ENCODE results near the gene P3H4.
"Not testable (repeated sequence)": the region's sequence is repeated elsewhere in the genome, so short reads cannot be mapped to it uniquely, and the experiment has no call there.

Gene P3H4, protein sequence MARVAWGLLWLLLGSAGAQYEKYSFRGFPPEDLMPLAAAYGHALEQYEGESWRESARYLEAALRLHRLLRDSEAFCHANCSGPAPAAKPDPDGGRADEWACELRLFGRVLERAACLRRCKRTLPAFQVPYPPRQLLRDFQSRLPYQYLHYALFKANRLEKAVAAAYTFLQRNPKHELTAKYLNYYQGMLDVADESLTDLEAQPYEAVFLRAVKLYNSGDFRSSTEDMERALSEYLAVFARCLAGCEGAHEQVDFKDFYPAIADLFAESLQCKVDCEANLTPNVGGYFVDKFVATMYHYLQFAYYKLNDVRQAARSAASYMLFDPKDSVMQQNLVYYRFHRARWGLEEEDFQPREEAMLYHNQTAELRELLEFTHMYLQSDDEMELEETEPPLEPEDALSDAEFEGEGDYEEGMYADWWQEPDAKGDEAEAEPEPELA

DNA sequence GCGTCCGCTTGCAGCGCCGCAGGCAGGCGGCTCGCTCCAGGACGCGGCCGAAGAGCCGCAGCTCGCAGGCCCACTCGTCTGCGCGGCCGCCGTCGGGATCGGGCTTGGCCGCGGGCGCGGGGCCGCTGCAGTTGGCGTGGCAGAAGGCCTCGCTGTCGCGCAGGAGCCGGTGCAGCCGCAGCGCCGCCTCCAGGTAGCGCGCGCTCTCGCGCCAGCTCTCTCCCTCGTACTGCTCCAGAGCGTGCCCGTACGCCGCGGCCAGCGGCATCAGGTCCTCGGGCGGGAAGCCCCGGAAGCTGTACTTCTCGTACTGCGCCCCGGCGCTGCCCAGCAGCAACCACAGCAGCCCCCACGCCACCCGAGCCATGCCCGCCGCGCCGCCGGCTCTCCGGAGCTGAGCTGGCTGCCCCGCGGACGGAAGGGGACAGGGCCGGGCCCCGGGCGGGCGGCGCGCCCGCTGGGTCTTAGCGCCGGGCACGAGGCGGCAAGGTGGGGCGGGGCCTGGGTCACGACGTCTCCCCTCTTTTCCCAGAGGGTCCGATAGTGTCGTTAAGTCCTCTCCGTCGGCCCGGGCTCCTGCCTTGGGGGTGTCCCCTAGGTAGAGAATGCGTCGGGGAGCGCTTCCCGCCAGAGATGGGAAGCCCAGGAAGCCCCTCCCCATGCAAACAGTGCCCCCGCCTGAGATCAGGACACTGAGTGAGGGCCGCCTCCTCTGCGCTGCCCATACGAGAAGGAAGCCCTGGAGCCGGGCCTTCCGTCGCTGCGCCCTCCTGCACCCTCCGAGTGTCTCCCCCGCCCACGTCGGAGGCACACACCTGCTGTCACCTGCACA lies at the start of gene P3H4:
Gene P3H4 (minus strand): TSS at position 401 of the 832 bp plus-strand sequence. CDS start 34 bp downstream, at position 367.
- DNase-seq: peak; percentile 74

DNA sequence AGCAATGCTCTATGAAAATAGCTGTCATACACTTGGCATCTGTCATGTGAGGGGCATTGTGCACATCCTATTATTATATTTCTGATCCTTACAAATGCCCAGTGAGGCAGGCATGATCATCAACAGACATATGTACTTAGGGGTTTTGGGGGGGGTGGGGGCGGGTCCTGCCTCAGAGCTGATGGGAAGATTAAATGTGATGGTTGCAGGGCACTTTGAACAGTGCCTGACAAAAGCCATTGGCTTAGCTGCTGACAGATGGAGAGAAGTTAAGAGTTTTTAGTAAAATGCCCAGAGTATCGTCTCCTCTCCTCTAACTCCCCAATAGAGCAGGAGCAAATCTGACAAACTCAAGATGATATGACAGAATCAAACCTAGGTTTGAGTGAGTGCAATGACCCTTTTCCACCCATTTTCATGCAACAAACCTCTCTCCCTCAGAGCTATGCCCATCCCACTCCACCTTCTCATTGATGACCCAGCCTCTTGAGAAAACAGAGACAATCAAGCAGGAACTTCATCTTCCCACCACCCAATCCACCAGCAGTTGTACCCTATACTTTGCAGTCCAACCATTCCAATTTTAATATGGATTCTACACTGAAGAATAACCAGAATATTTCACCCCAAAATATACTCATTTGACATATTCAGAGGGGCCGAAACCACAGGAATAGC lies 48.6 kb upstream of the P3H4 start:
- no peak for DNase-seq

DNA sequence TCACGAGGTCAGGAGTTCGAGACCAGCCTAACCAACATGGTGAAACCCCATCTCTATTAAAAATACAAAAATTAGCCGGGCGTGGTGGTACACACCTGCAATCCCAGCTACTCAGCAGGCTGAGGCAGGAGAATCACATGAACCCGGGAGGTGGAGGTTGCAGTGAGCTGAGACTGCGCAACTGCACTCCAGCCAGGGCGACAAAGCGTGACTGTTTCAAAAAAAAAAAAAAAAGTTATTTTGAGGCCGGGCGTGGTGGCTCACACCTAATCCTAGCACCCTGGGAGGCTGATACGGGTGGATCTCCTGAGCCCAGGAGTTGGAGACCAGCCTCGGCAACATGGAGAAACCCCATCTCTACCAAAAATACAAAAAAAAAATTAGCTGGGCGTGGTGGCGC lies 39.6 kb upstream of the P3H4 start:
- not testable (repeated sequence) for DNase-seq

DNA sequence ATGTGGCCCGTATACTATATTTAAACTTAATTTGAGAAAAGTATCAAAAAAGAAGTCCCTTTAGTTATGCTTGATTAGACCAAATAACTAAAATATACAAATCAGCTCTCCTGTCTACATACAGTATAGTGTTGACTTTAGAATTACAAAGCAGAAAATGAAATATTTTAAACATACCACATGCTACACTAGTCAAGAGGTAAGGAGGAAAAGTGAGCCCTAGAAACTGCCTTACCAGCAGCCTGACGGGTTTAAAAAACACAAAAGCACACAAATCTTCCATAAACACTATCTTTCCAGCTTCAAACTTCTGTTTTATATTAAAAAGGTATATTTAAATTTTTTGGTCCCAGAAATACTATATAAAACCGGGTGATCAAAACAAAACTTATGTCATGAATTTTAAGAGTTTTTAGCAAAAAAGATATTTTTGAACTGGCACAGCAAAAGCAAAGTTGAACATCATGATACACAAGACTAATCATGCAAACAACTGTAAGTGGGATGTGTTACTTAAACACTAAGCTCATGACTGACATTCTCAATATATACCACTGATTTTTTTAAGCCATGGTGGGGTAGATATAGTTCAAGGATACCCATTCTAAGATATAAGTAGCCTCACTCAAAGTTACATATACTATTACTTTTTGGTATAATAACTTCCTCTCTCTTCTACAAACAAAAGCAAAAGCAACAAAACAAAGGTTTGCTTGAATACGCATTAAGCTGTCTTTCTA lies 37.7 kb upstream of the P3H4 start:
- no peak for DNase-seq

DNA sequence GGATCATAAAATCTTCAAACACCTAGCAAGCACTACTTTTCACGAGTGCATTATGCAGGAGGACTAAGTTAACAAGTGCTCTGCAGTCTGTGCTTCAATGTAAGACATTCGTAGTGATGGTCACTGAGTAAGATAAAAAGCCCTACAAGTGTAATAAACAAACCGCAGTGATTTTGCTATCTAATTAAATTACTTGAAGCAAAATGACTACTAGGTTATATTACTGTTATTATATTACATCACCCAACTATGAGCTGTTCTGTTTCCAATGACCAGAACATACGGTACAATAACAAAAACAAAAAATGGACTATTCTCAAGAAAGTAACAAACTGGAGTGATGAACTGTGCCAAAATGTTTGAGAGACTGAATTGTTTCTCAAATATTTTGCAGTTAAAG lies 37.0 kb upstream of the P3H4 start:
- no peak for DNase-seq

DNA sequence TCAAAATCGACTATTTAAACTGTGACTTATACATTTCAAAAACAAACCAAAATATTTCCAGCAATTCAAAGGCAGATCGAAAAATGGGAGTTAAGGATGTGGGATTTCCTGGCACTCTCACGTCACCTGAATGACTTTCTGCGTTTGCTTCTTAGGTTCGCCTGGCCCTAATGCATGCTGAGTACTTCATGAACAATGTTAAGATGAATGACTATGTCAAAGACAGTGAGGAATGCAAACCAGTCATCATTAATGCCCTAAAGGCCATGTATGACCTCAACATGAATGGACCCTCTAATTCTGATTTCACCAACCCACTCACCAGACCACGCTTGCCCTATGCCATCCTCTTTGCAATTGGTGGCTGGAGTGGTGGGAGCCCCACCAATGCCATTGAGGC lies 33.2 kb upstream of the P3H4 start:
- no peak for DNase-seq

DNA sequence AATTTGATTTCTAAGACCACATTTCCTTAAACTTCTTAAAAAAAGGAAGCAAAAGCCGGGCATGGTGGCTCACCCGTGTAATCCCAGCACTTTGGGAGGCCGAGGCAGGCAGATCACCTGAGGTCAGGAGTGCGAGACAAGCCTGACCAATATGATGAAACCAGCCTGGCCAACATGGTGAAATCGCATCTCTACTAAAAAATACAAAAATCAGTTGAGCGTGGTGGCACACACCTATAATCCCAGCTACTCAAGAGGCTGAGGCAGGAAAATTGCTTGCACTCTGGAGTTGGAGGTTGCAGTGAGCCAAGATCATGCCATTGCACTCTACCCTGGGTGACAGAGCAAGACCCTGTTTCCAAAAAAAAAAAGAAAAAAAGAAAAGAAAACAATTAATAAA lies 29.0 kb upstream of the P3H4 start:
- DNase-seq: not testable (repeated sequence)

DNA sequence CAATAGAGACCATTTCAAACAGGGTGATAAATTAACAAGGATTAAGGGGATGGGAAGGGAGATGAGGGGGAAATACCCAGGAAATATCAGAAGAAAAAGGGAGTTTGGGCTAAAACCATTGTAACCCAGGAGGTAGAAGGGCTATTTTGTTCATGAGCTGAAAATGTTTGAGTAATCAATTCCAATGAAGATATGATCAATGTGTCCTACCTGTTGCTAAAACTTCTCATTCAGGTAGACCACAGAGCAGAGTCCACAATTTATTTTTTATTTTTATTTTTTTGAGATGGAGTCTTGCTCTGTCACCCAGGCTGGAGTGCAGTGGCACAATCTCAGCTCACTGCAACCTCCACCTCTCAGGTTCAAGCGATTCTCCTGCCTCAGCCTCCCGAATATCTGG lies 27.7 kb upstream of the P3H4 start:
- not testable (repeated sequence) for DNase-seq

DNA sequence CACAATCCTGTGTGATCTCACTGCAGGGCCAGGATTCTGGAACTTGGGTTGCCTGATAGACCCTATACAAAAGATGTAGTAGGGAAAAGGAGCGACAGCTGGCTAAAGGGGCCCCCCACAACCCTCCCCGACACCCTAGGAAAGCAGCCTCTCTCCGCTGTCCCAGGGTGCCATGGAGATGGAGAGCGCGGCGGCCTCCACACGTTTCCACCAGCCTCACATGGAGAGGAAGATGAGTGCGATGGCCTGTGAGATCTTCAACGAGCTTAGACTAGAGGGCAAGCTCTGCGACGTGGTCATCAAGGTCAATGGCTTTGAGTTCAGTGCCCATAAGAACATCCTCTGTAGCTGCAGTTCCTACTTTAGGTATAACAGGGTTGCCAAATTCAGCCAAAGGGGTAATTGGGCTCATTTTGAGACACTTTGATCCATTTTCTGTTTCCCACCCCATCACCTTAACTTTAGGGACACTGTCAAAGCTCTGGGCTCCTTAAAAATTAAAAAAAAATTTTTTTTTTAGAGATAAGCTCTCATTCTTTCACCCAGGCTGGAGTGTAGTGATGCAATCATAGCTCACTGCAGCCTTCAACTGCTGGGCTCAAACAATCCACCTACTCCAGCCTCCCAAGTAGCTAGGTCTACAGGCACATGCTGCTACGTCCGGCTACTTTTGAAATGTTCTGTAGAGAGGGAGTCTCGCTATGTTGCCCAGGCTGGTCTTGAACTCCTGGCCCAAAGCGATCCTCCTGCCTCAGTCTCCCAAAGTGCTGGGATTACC lies 26.2 kb upstream of the P3H4 start, which contains the start of gene KLHL10:
Gene KLHL10 (plus strand): TSS at position 65 of the 778 bp plus-strand sequence. CDS start 108 bp downstream, at position 173.
- DNase-seq: no peak

DNA sequence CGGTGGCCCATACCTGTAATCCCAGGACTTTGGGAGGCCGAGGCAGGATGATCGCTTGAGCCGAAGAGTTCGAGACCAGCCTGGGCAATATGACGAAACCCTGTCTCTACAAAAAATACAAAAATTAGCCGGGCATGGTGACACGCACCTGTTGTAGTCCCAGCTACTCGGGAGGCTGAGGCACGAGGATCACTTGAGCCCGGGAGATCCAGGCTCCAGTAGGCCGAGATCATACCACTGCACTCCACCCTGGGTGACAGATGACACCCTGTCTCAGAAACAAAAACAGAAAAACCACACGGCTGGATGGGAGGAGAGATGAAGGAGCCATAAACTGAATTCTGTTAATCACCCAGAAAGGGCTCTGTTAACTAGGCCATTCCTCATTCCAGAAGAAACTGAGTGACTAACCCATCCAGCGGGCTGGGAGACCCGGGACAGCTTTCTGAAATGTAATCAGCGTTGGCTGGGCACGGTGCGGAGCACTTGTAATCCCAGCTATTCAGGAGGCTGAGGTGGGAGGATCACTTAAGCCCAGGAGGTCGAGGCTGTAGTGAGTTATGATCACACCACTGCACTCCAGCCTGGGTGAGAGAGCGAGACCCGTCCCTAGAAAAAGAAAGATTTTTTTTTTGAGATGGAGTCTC lies 24.9 kb upstream of the P3H4 start:
- DNase-seq: no peak

DNA sequence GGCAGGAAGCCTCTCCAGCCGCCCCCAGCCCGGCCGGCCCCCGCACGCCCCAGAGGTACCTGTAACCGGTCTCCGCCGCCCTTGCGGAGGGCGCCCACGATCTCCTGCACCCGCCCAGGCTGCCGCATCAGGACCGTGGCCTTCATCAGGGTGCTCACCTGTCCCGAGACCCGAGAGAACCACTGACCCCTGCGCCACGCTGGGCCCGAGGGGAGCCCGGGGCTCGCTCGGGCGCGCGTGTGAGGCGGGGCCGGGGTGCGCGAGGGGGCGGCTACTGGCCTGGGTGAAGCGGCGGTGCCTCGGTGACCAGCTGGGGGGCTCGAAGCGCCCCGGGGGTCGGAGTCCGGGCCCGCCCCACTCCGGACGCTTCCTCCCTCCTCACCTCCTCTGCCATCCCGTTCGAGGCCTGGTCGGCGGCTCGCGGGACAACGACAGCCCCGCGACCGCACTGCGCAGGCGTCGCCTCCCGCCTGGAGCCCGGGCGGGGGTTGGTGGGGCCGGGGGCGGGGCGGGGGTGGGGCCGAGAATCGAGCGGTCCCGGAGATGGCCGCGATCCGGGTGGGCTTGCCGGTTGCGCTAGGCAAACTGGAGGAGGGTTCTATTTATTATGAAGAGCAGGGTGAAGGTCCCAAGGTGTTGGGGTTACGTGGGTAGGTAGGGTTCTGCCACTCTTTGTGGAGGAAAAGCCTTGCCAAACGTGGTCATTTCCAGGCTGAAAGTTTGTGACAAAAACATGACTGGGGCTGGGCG lies 24.2 kb upstream of the P3H4 start, which contains the start of gene NT5C3B:
Gene NT5C3B (minus strand): TSS at position 433 of the 750 bp plus-strand sequence. CDS start 39 bp downstream, at position 394.
- peak; percentile 49 for DNase-seq

DNA sequence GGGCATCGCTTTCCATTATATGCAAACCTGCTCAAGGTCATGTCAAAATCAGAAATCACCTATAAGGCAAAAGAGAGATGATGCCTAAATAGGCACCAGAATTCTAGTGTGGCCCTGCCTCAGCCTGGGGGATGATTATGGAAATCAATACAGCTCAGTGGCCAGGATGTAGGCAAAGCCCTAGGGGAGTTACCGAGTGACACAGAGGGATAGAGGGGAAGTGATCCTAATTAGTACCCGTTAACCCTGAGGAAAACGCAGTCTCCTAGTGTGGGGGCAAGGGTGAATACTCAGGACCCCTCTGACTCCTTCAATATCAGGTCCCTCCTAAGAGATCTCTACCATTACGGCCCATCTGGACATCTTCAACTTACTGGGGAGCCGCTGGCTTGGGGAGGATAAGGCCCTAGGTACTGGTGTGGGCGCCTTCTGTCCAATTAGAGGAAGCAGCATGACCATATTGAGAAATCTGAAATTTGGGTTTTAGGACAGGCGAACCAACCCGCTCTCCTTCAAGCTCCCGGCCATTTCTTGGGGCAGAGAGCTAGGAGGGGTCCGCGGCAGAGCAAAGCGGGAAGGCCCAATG lies 23.6 kb upstream of the P3H4 start:
- peak; percentile 19 for DNase-seq

DNA sequence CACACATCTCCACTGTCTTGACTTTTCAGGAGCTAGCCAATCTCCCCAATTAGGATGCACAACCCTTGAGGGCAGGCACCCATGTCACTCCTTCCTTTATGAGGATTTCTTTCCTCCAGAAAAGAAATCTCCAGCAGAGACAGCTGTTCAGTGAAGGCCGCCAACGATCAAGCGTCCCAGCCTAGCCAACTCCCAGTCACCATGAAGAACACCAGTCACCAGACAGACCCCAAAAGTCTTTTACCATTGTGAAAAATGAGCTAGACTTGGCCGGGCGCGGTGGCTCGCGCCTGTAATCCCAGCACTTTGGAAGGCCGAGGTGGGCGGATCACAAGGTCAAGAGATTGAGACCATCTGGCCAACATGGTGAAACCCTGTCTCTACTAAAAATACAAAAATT lies 18.2 kb upstream of the P3H4 start:
- not testable (repeated sequence) for DNase-seq

DNA sequence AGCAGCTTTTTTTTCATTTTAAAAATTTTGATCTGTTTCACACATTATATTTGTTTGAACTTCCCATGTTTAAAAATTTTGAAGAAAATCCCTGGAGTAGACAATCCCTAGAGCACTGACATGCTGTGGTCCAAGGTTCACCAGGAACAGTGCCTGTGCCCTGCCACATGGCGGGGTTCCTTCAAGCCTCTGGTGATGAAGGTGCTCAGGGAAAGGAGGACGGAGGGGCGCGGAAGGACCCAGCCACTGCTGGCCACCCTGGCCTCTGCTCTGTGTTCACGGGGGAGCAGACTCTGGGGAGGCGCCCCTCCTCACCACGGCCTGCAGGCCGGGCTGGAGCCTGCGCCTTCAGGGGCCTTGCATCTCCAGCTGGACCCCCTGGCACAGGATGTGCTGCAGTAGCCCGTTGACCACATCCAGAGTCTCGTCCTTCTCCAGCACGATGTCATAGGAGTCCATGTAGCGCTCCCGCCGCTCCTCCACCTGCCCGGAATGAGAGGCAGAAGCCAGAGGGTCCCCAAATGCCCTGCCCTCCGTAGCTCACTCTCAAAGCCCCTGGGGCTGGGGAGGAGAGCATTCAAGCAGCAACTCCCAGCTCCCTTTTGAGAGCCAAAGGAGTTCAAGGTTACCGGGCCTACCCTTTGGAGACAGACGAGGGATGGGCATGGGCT lies 13.6 kb upstream of the P3H4 start:
- DNase-seq: no peak

DNA sequence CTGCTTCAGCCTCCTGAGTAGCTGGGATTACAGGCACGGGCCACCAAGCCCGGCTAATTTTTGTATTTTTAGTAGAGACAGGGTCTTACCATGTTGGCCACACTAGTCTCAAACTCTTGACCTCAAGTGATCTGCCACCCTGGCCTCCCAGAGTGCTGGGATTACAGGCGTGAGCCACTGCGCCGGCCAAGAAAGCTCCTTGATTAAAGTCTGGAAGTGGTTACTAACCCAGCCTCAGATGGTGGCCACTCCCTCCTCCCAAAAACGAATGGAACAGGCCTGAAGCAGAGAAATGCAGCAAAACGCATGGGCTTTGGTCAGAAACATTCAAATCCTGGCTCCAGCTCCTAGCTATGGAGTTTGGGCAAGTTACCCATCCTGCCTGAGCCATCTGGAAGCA lies 12.3 kb upstream of the P3H4 start:
- no peak for DNase-seq

DNA sequence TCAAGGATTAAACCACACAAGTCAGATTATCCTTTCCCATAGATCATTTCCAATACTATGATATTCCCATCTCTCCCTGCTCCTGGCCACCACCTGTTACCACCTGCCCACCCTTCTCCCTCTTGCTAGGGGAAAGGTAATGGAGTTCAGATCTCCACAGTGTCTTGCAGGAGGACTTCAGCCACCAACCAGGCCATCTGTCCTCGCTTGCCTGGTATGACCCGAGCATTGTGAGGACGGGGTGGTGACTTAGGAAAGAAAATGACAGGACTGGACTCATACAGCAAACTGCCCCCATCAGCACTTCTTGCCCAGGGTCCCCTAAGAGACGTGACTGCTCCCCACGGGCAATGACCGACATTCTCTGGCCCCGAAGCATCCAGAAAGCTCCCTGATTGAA lies 11.8 kb upstream of the P3H4 start:
- DNase-seq: no peak

DNA sequence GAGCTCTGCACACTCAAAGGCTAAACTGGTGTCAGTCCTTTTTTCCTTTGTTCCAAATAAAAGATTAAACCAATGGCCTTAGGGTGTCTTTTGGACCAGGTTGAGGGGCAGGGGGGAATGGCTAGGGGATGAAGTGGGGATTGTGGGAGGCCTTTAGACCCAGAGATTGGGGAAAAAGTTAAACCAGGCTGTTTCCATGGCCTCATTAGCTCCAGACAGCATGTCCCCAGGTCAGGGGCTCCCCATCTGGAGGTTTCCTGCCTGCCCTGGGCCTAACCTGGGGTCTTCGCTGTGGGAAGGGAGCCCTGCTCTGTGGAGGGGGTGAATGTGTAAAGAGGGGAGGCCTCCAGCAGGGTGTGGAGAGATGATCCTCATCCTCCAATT lies 11.4 kb upstream of the P3H4 start:
- no peak for DNase-seq

DNA sequence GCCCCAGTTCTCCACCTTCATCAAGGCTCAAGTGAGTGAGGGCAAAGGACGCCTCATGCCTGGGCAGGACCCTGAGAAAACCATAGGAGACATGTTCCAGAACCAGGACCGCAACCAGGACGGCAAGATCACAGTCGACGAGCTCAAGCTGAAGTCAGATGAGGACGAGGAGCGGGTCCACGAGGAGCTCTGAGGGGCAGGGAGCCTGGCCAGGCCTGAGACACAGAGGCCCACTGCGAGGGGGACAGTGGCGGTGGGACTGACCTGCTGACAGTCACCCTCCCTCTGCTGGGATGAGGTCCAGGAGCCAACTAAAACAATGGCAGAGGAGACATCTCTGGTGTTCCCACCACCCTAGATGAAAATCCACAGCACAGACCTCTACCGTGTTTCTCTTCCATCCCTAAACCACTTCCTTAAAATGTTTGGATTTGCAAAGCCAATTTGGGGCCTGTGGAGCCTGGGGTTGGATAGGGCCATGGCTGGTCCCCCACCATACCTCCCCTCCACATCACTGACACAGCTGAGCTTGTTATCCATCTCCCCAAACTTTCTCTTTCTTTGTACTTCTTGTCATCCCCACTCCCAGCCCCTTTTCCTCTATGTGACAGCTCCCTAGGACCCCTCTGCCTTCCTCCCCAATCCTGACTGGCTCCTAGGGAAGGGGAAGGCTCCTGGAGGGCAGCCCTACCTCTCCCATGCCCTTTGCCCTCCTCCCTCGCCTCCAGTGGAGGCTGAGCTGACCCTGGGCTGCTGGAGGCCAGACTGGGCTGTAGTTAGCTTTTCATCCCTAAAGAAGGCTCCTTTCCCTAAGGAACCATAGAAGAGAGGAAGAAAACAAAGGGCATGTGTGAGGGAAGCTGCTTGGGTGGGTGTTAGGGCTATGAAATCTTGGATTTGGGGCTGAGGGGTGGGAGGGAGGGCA lies 10.7 kb upstream of the P3H4 start:
- no peak for DNase-seq
